Measurements from ENCODE around the gene COL24A1.
A peak's percentile ranks its signal among the peaks of the same experiment; 100 is the strongest.

Gene COL24A1

GRCh38 chr1:86035101-86035500 is 121.5 kb downstream of the COL24A1 start:
- CTCF ChIA-PET, result interaction anchor here (1.2 kb wide), 1 partner anchor 17 kb away, joined by 4 read pairs; no protein-coding TSS in a partner anchor
- DNase-seq (ENCODE audit: extremely low spot score), result no peak
- POLR2A ChIA-PET, result no interaction called here

GRCh38 chr1:86030180-86030579 is 126.4 kb downstream of the COL24A1 start:
- TF ChIP-seq CTCF (IDR thresholded peaks at IDR 0.05; ENCODE audit: control extremely low read depth, extremely low read depth, low read depth, missing control alignments), result no peak
- DNase-seq (ENCODE audit: extremely low spot score), result no peak
- ChIA-PET POLR2A (no interaction called here), CTCF (interaction anchor here (0.8 to 6.4 kb wide), 2 partner anchors 9 to 12 kb away, joined by 3 to 38 read pairs; no protein-coding TSS in a partner anchor)

More at GRCh38 chr1:86035101-86035500, 121.5 kb downstream of the COL24A1 start:
- TF ChIP-seq CTCF (IDR thresholded peaks at IDR 0.05; ENCODE audit: control extremely low read depth, extremely low read depth, low read depth, missing control alignments), result no peak

GRCh38 chr1:86018283-86018923 is 138.2 kb downstream of the COL24A1 start:
- peak; percentile 30 for DNase-seq (ENCODE audit: extremely low spot score)
- ChIA-PET POLR2A (no interaction called here), CTCF (interaction anchor here (0.6 to 4.5 kb wide), 33 partner anchors 9 to 710 kb away, joined by 3 to 38 read pairs (median 5); partner anchors contain the start of gene ZNHIT6)
- TF ChIP-seq CTCF (IDR thresholded peaks at IDR 0.05; ENCODE audit: control extremely low read depth, extremely low read depth, low read depth, missing control alignments), result peak; percentile 65

- ChIA-PET CTCF (interaction anchor here (0.8 to 4.5 kb wide), 10 partner anchors 13 to 708 kb away, joined by 3 to 29 read pairs (median 3); no protein-coding TSS in a partner anchor), POLR2A (no interaction called here)
- TF ChIP-seq CTCF (IDR thresholded peaks at IDR 0.05; ENCODE audit: control extremely low read depth, extremely low read depth, low read depth, missing control alignments), result no peak
- DNase-seq (ENCODE audit: extremely low spot score), result no peak
Observed at GRCh38 chr1:86016076-86016759, 140.4 kb downstream of the COL24A1 start.

GRCh38 chr1:86015375-86015774 is 141.2 kb downstream of the COL24A1 start:
- CTCF ChIA-PET, result interaction anchor here (1.2 to 1.6 kb wide), 3 partner anchors 12 to 707 kb away, joined by 3 to 4 read pairs (median 3); no protein-coding TSS in a partner anchor
- POLR2A ChIA-PET, result no interaction called here

More at GRCh38 chr1:86015375-86015774, 141.2 kb downstream of the COL24A1 start:
- TF ChIP-seq CTCF (IDR thresholded peaks at IDR 0.05; ENCODE audit: control extremely low read depth, extremely low read depth, low read depth, missing control alignments), result no peak
- no peak for DNase-seq (ENCODE audit: extremely low spot score)

Measured in GM10248 (cell line).